RKO (cell line): Measurements from ENCODE around the gene ATPAF1.

Source experiments
- DNase-seq: peaks from one replicate; pipeline ENCODE4 v3.0.0-alpha.2; 2016; ENCODE audit warnings: low spot score

Gene ATPAF1

DNA sequence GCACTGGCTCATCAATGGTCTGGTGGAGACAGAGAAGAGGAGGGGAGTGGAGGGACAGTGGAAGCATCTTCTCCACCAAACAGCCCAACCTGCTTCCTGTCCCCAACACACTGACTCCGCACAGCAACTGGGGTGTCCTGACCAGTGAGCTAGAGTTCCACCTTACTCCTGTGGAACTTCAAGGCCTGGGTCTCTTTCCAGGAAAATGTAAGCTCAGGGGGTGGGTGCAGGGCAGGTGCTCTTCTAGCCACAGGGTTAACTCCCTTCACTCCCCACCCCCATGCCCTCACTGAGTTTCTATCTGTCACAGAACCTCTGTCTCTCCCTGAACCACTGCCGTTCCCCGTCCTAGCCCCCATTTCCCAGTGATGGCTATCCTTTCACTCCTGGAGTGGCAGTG, 52.4 kb downstream of the ATPAF1 start:
- DNase-seq = no peak

DNA sequence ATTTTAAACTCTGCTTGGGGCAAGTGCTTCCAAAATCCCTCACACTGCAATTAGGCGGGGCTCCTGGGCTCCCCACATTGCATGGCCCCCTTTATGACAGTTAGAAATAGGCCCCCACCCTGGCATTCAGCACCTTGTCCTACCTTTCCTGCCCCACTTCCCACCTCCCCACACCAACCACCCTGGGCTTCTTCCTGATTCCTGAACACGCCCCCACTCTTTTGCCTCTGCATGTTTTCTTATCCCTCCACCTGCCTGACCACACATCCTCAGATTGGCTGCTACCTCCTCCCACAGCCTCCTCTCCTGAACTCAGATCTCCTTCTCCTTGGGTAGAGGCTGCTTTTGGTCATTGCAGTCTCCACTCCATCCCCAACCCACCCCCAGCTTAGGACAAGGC, 53.1 kb downstream of the ATPAF1 start:
- DNase-seq = no peak

DNA sequence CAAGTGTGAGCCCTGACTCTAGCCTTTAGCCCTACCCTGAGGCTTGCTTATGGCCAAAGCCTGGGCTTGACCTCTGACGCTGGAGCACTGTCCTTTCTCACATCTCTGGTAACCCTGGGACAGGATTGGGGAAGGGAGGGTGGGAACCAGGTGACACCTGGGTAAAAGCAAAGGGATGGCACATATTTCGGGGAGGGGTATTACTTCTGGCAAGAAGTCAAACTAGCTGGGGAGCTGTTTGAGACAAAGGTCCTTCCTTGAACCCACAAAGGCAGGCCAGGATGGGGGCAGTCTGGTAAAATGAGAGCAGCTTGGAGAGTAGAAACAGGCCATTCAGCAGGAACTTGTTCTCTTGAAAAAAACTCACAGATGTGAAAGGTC, 53.6 kb downstream of the ATPAF1 start:
- no peak for DNase-seq

DNA sequence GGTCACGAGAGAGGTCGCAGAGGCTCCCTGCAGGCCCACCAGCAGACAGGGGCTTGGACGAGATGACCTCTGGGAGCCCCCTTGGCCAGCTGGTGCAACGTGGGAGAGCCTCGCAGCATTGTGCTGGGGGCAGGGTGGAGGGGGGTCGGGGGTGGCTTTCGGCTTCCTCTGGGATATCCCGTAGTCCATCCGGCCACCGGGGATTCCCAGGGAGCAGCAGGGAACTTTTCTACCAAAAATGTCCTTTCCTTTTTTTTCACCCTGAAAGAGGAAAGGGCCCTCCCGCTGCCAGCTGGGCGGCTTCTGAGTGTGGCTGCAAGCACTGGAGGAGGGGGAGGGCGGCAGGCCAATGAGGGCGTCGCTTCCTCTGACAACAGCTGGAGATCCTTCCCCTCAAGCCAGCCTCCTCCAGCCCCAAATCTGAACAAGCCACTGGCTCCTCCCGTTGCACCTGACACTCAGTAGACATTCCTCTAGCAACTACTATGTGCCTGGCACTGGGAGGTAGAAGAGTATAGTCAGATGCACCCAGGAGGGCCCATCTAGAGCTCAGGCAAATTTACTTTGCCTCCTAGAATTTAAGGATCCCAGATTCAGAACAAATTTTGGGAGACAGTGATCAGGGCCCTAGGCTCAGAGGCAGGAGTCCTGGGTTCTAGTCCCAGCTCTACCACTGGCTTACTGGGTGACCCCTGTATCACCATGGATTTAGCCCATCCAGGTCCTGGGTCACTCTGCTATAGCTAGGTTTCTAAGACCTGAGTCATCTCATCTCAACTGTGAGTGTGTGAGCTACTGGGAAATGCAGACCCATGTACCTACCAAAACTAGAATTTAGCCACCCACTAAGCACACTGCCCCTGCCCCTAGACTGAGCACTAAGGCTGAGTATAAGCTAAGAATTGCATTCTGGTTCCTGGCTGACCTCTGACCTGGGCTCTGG, 54.2 kb downstream of the ATPAF1 start:
- no peak for DNase-seq

DNA sequence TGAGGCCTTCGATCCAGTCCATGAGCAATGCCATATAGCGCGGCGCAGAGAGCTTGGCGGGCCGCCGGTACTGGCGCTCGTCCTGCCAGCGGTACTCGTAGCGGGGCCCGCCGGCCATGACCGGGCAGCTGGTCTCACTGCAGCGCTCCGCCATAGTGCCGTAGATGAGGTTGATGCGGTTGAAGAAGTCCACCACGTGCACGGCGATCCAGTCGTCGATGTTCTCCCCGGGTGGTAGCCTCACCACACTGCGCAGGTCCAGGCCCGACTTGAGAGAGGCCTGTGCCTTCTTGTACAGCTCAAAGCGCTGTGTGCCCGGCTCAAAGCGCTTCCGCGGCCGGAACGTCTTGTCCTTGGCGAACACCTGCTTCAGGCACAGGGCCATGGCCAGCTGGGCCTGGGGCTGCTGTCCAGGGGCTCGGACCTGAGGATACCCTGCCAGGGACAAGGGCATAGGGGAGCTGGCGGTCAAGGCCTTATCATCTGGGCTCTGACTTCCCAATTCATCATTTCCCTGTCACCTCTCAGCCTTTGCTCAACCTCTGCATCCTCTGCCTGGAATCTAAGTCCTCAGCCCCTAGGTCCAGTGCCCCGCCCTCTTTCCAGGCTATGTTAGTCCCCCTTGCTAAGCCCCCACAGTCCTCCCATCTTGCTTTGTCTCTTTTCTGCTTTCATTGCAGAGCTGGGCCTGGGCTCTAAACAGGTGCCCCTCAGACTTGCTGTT, 55.1 kb downstream of the ATPAF1 start:
- DNase-seq = no peak

DNA sequence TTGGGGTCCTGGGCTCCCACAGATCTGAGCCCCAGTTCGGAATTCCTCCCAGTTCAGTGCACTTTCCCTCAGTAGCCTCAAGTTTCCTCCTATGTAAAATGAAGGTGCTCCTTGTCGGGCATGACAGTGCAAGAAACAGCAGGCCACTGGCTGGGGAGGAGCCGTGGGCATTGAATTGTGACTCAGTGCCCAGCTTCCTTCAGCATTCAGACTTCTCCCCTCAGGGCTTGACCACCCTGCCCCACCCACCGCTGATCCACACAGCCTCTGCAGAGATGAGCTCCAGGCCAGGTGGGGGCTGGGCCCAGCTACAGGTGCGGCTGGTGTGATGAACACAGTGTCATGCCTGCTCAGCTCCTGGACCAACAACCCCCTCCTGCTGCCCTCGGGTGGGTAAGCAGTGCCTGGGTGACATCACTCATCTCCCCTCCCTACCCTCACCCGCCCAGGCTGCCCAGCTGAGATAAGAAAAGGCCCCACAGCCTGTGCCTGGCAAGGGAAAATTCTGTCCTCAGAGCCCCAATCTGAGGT, 56.4 kb downstream of the ATPAF1 start:
- no peak for DNase-seq

DNA sequence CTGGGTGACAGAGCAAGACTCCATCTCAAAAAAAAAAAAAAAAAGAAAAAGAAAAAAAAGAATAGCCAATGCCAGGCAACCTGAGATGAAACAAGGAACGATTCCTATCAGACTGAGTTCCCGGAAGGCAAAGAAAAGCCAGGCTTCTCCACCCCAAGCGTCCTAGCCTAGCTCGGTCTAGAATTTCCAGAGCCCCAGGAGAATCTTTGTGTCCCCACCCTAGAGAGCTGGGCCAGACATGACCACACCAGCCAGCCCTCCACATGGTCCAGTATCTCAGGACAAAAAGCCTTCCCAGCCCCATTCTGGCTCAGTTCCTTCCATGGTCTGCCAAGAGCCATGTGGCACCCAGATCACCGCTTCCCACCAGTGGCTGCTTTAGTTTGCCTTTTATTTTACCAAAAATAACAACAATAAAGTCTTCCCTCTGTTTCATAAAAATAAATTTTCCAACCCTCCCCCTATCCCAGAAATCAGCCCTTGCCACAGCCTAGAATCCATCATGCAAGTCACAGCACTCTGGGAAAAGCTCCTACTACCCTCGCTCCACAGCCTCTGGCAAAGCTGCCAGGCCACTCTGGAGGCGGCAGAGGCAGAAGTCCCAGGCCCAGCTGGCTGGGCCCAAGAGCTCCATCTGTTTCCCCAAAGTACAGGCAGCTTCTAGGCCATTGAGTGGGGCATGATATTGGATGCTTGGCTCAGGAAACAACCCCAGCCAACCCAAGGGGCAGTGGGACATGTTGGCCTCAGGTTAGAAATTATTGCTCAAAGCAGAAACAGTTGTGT, 60.6 kb downstream of the ATPAF1 start:
- no peak for DNase-seq

DNA sequence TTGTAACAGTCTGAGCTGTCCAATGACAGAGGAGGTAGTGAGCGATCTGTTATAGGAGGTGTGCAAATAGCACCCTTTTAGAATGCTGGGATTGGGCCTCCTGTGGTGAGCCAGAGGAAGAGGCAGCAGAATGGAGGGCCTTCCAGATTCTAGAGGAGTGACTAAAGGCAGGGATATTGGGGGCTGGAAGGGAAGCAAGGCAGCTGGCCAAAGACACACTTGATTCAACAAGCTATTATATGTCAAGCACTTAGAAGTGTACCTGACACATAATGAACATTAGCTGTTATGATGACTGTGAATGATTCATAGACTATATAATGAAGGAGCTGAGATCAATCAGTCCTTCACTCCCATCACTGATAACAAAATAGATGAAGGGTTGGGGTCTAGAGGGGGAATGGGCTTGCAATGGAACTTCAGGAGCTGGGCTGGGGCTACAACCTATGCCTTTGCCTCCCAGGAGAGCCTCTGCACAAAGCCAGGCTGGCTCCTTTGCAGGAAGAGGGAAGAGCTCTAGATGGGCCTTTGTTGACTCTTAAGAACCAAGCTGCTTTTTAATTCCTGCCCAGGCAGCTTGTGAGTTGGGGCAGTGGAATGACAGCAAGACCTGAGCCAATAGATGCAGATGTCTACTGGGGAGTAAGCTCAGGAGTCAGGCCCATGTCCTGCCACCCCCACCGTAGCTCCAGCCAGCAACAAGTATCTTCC, 61.8 kb downstream of the ATPAF1 start:
- DNase-seq = peak; percentile 68

DNA sequence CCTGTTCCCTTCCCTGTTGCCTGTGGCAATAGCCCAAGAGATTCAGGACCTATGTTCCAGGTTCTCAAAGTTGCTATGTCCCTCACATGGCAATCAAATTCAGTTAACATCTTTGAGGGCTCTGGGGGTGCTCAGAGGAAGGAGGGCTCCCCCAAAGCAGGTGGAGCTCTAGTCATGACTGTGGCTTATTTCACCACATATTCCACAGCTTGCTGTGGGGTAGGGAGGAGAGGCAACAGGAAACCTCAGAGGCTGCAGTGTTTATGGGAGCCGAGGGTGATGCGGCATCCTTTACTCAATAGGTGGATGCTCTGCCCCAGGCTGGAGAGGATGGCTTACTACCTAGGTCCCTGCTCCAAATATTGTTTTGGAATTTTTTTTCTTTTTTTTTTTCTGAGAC, 62.9 kb downstream of the ATPAF1 start:
- no peak for DNase-seq

DNA sequence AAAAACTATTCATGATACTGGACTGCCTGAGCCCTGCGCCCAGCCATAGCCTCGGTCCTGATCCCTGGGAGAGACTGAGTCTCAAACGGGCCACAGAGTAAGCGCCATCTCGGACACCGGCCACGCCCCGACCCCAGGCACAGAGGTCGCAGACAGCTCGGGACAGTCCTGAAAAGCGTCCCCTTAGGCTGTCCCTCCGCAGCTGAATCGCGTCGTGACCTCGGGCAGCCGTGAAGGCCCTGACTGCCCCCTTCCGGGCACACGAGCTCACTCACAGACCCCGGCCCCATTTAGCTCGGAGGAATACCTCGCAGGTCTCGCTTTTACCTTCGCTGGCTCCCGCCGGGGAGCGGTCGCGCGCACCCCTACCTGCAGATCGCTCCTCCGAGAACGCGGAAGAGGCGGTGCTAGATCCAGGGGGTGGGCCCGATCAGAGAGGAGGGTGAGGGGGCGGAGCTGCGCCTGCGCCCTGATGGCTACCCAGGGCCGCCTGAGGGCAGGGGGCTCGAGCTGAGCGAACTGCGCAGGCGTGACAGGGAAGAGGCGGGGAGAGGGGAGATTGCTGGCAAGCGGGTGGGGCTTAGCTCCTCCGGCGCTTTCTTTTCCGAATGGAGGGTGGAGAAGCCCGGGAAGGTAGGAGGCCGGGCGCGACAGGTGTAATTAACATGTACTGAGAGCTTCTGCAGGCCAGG, 64.2 kb downstream of the ATPAF1 start, which contains the start of gene MKNK1:
MKNK1 (minus strand) TSS at position 411 of the 692 bp plus-strand sequence. CDS start 20,941 bp downstream, outside the sequence.
- peak; percentile 92 for DNase-seq

DNA sequence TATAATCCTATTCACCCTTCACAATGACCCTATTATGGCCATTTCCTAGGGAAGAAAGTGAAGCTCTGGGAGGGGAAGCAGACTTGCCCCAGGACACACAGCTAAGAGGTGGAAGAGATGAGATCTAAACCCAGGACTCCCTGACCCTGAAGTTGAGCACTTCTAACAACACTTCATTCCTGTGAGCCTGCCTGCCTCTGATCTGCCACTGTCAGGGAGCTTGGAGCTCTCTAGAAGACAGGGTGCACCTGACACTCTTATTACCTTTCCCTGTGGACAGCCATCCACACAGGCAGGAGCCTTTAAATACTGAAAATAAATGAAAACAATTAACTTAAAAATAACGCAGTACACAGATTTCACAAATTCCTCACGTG, 64.7 kb downstream of the ATPAF1 start:
- no peak for DNase-seq

DNA sequence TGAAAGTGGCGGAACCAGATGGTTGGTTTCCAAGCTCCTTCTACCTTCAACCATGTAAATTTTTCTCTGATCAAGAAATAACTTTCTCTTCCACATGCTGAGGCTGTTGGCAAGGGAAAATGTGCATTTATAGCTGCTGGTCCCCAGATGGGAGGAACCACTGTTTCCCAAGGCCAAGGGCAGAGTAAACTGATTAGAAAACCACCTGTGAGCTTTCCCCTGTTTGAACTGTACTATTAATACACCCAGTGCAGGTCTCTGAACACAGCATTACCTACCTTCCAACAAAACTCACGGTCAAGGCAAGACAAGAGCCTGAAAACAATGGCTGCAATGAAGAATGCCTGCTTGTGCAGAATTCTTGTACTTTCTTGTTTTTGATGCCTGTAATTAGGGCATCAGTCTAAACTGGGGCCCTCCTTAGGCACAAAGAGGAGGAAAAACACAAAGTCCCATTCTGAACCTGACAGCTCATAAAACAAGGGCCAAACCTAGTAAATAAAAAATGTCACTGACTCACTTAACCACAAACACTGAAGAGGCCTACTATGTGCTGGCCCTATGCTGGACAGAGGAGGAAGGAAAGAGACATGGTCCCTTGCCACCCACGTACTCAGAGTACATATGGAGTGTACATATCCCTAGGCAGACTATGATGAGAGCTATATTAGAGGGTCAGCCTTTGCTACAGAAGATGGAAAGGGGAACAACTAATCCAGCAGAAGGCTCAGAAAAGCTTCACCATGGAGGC, 66.7 kb downstream of the ATPAF1 start:
- DNase-seq = no peak

DNA sequence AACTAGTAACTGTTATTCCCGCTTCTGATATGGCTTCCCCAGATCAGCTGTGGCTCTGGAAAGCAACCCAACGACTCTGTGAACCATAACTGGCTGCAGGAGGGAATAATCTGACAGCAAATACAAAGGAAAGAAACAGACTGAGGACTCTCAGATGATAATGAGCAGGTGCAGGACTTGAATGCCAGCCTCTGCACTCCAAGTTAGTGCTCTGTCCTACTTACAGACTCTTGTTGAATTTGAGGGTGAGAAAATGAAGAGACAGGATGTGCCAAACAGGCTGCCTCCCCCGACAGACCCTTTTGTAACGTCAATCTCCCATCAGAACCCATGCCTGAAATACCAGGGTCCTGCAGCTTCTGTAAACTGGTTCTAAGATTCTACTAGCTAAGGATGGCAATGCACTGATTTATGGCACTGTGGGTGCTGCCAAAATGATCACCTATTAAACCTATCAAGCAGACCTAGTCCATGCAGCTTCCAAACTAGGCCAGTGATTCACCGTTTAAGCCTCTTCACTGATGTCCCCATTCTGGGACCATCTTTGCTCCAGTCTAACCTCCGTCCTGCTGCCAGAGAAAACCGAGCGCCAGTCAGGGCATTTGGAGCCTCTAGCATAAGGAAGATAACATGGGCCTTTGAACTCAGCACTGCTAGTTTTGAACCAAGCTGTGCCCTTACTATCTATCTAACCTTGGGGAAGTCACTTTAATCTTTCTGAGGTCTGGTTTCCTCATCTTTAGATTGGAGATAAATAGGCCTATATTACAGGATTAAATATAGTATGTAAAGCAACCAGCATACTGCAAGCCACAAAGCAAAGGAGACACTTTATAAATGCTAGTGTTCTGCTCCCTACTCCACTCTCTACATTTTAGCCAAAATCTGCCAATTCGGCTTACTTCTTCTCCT, 68.8 kb downstream of the ATPAF1 start:
- no peak for DNase-seq

DNA sequence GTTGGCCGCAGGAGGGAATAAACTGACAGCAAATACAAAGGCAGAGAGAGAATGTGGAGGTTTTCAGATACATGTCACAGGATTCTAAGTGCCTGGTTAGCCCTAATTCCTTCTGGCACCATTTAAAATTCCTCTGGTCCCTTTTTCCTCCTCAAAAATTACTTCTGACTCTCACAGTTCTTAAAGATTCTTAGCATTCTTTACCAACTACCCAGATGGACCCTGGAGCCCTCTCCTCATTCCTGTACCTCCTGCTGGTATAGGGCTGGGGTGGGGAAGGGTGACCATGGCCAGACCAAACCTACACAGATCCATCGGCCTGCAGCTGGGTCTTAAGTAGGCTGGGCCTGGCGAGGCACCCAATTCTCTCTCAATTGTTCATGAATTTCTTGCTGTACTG, 71.3 kb downstream of the ATPAF1 start:
- DNase-seq = no peak

DNA sequence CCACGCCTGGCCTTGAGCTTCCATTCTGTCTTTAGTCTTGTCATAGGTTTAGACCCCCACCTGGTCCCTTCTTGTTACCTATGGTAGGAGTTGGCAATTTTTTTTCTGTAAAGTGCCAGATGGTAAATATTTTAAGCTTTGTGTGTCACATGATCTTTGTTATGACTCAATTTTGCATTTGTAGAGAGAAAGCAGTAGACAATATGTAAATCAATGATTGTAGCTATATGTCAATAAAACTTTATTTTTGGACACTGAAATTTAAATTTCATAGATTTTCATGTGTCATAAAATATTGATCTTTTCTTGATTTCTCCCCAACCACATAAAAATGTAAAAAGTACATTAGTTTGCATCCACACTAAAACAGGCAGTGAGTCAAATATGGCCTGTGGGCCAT, 72.1 kb downstream of the ATPAF1 start:
- DNase-seq = no peak

DNA sequence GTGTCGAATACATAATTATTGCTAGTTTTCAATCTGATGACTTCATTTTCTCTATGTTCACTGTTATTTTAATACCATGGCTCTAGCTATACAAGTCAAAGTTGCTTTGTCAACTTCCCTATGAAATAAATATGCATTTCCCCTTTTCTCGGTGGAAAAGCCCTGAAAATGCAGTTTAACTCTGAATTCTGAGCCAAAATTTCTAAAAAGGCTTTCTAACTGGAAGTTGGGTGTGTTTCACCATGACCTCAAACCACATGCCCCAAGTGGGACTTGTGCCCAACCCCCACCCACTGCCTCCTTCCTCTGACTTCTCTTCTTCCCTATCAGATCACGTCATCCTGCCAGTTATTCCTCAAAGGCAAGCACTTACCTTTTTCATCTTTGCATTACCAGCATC, 73.0 kb downstream of the ATPAF1 start:
- DNase-seq = no peak

DNA sequence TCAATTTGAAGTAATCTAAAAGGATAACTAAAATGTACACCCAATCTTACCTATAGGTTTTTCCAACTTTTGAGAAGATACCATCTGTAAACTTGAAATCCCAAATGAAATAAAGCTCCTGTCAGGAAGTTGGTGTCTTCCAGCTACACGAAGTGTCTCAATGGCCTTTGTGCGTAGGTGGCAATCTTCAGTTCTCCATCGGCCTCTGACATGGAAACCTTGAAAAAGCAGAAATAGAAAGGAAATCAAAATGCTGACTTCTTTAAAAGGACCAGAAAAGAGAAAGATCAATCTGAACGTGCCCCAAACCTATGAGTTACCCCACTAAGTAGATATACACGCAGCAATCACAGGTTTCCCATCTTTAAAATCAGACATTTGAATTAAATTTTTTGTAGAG, 74.1 kb downstream of the ATPAF1 start:
- DNase-seq = no peak

DNA sequence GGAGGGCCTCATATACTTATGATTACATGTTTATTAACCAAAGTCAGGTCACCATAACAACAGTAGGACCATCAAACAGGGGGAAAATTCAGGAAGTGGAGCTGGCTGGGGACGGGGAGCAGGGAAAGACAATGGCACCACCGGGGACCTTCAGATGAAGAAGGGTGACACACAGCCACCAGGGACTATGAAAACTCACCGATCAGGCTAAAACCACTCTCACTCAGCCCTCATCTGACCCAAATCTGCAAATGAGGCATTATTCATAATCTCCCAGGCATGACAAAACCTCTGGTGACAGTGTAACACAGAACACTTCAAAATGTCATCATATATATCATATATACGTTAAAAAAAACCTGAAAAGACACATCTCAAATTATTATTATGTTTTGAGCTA, 75.3 kb downstream of the ATPAF1 start:
- DNase-seq = no peak

DNA sequence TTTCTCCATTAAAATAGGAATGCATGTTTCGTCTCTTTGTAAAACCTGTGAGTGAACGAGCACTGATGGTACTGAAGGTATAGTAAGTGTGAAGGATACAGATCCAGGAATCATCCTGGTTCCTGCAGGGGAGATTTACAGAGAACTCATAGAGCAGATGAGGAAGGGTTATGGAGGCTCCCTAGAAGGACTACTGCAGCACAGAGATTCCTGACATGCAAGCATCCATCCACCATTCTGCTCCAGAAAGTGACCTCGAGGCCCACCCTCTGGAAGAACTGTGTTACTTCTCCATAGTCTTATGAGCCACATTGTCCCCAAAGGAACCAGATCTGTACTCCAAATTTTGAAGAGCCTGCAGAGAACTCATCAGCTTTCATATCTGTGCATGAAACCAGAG, 78.6 kb downstream of the ATPAF1 start:
- DNase-seq = no peak
